ENCODE results near the gene SERP1.

SERP1 gene

GRCh38 chr3:150494411-150494977, 51.8 kb downstream of the SERP1 start:
- DNase-seq (ENCODE audit: low read depth in 2 of 2, low spot score in 1 of 2), result no peak
